HepG2 (cell line): ENCODE results near the gene PKP3. TPM values are rescaled to one million over a fixed set of nuclear protein-coding genes. Genes with fewer than 3 reads are reported as not detected.

Source experiments
- ATF6 ChIP-seq: sonication (generic); formaldehyde crosslinking; conservative IDR thresholded peaks from 2 replicates; pipeline ENCODE4 v1.4.0; 2020; ENCODE audit warnings: missing genetic modification reagents
- CREB3 ChIP-seq: sonication (generic); formaldehyde crosslinking; IDR thresholded peaks from 2 replicates; pipeline ENCODE4 v1.5.0; 2020; ENCODE audit warnings: missing genetic modification reagents
- DR1 ChIP-seq: sonication (generic); formaldehyde crosslinking; IDR thresholded peaks from 2 replicates; pipeline ENCODE4 v1.8.0; 2021; ENCODE audit warnings: mild to moderate bottlenecking, missing genetic modification reagents, inconsistent platforms
- ELF1 ChIP-seq: sonication (generic); formaldehyde crosslinking; IDR thresholded peaks from 2 replicates; pipeline ENCODE4 v1.4.0; 2020; ENCODE audit warnings: missing genetic modification reagents
- GMEB1 ChIP-seq: sonication (generic); formaldehyde crosslinking; IDR thresholded peaks from 2 replicates; pipeline ENCODE4 v1.5.1; 2020; ENCODE audit warnings: missing genetic modification reagents, mild to moderate bottlenecking, borderline replicate concordance
- ISL2 ChIP-seq: sonication (generic); formaldehyde crosslinking; IDR thresholded peaks from 2 replicates; pipeline ENCODE4 v1.5.0; 2020; ENCODE audit warnings: missing genetic modification reagents
- KLF15 ChIP-seq: sonication (generic); formaldehyde crosslinking; IDR thresholded peaks from 2 replicates; pipeline ENCODE4 v1.8.1; 2023; ENCODE audit warnings: borderline replicate concordance, mild to moderate bottlenecking, inconsistent platforms, missing genetic modification reagents, mixed read lengths
- MXD1 ChIP-seq: sonication (generic); formaldehyde crosslinking; IDR thresholded peaks from 2 replicates; pipeline ENCODE4 v1.4.0; 2020; ENCODE audit warnings: mild to moderate bottlenecking, missing genetic modification reagents
- RFX5 ChIP-seq: IDR thresholded peaks from 2 replicates; pipeline ENCODE4 v1.6.1; 2011; ENCODE audit warnings: low read depth, low read length, improper control_type of control experiment
- SOX6 ChIP-seq, 2 experiments: fragments of 450-650 bp in 1 of 2; sonication (generic) in 1 of 2; formaldehyde crosslinking in 1 of 2; IDR thresholded peaks; 2 replicates each; pipeline versions ENCODE4 v1.4.0 to v1.6.1; 2017 to 2020; ENCODE audit warnings: antibody characterized with exemption in 1 of 2, mild to moderate bottlenecking in 1 of 2, missing genetic modification reagents in 1 of 2
- TOPORS ChIP-seq: sonication (generic); formaldehyde crosslinking; IDR thresholded peaks from 2 replicates; pipeline ENCODE4 v1.8.0; 2023; ENCODE audit warnings: mild to moderate bottlenecking, missing genetic modification reagents
- ZBTB8A ChIP-seq: sonication (generic); formaldehyde crosslinking; IDR thresholded peaks from 2 replicates; pipeline ENCODE4 v1.4.0; 2020; ENCODE audit warnings: mild to moderate bottlenecking, low read depth, missing genetic modification reagents, borderline replicate concordance
- ZNF124 ChIP-seq: sonication (generic); formaldehyde crosslinking; IDR thresholded peaks from 2 replicates; pipeline ENCODE4 v1.4.0; 2020; ENCODE audit warnings: missing genetic modification reagents
- ZNF143 ChIP-seq: sonication (generic); formaldehyde crosslinking; IDR thresholded peaks from 2 replicates; pipeline ENCODE4 v1.4.0; 2020; ENCODE audit warnings: missing genetic modification reagents
- ZNF329 ChIP-seq: sonication (generic); formaldehyde crosslinking; IDR thresholded peaks from 2 replicates; pipeline ENCODE4 v1.9.0; 2021; ENCODE audit warnings: low read depth, mild to moderate bottlenecking, missing genetic modification reagents
- ZNF350 ChIP-seq: sonication (generic); formaldehyde crosslinking; IDR thresholded peaks from 2 replicates; pipeline ENCODE4 v1.4.0; 2020; ENCODE audit warnings: mild to moderate bottlenecking, low read depth, missing genetic modification reagents, borderline replicate concordance
- ZNF547 ChIP-seq: sonication (generic); formaldehyde crosslinking; IDR thresholded peaks from 2 replicates; pipeline ENCODE4 v1.5.1; 2020; ENCODE audit warnings: mild to moderate bottlenecking, missing genetic modification reagents
- ZNF639 ChIP-seq: conservative IDR thresholded peaks from 2 replicates; pipeline ENCODE4 v1.6.1; 2018; ENCODE audit warnings: missing genetic modification reagents
- ZNF704 ChIP-seq: sonication (generic); formaldehyde crosslinking; IDR thresholded peaks from 2 replicates; pipeline ENCODE4 v1.8.1; 2023; ENCODE audit warnings: mild to moderate bottlenecking, inconsistent platforms, moderate library complexity, missing genetic modification reagents, borderline replicate concordance
- ZNF878 ChIP-seq: sonication (generic); formaldehyde crosslinking; IDR thresholded peaks from 2 replicates; pipeline ENCODE4 v1.8.1; 2023; ENCODE audit warnings: mild to moderate bottlenecking, missing genetic modification reagents, moderate library complexity
- polyA plus RNA-seq, 8 experiments: library from polyadenylated mRNA; depleted of rRNA in 3 of 8; stranded (reverse) in 7 of 8; unstranded in 1 of 8; fragments of >200 nt; fragmentation: Illumina TruSeq in 4 of 8; extraction: Trizol in 4 of 8; gene quantifications; 2 replicates each; pipeline versions ENCODE4 v1.2.1 to v1.2.3, GENCODE V29; 2011 to 2016; ENCODE audit warnings: low read depth in 4 of 8, missing spikeins in 1 of 8, mixed read lengths in 1 of 8; ENCODE audit not compliant: insufficient read depth in 1 of 8
- total RNA-seq, 5 experiments: library from RNA; depleted of rRNA; stranded (reverse); fragments of >200 nt; fragmentation: Illumina TruSeq; extraction: Trizol; gene quantifications; 2 replicates each; pipeline ENCODE4 v1.2.3, GENCODE V29; 2016; ENCODE audit warnings: low read depth in 1 of 5

PKP3 gene
- total and polyA plus RNA-seq, 2 of the 13 experiments (the other 11 are each of a cell fraction or from before 2014, with no cell fraction given): 18.0 to 28.7 TPM

GRCh38 chr11:409600-410483, 15.8 kb downstream of the PKP3 start (continued):
- TF ChIP-seq KLF15 (no peak), ELF1 (no peak), RFX5 (no peak), CREB3 (CRISPR knock-in tag) (no peak), ISL2 (CRISPR knock-in tag) (0 out of 2 replicates have a peak, but pooled peaks have one; percentile 16), ZNF639 (no peak), ZNF878 (CRISPR knock-in tag) (no peak), ZNF704 (CRISPR knock-in tag) (0 out of 2 replicates have a peak, but pooled peaks have one; percentile 48), ATF6 (no peak), ZBTB8A (CRISPR knock-in tag) (no peak), SOX6 (IDR thresholded peaks at IDR 0.05) (no peak), SOX6 (CRISPR knock-in tag; IDR thresholded peaks at IDR 0.05) (peak; percentile 58), GMEB1 (CRISPR knock-in tag) (peak; percentile 27; the same call in 1 of the 2 replicates), ZNF329 (CRISPR knock-in tag) (0 out of 2 replicates have a peak, but pooled peaks have one; percentile 24), TOPORS (CRISPR knock-in tag) (no peak), ZNF143 (CRISPR knock-in tag) (no peak; the same call in 1 of the 2 replicates), ZNF350 (CRISPR knock-in tag) (peak; percentile 47), ZNF547 (CRISPR knock-in tag) (no peak), MXD1 (CRISPR knock-in tag) (no peak; the same call in 1 of the 2 replicates), ZNF124 (peak; percentile 27; the same call in 1 of the 2 replicates), DR1 (CRISPR knock-in tag) (no peak)
